Chondrocyte (in vitro differentiated cells): ENCODE results near the gene TUBE1. TPM values are rescaled to one million over a fixed set of nuclear protein-coding genes. Genes with fewer than 3 reads are reported as not detected.

Experiments used
- DNase-seq: peaks from one replicate; pipeline ENCODE4 v3.0.0; 2021; ENCODE audit warnings: mixed read lengths, low spot score
- H3K27ac Mint-ChIP-seq: one replicate; pipeline ENCODE4 v1.8.0; 2021; ENCODE audit warnings: mild to moderate bottlenecking, moderate library complexity, mixed read lengths; ENCODE audit not compliant: unreplicated experiment
- H3K27me3 Mint-ChIP-seq: 2 replicates; pipeline ENCODE4 v1.8.0; 2021; ENCODE audit warnings: low read depth, mixed read lengths
- H3K36me3 Mint-ChIP-seq: 2 replicates; pipeline ENCODE4 v1.8.0; 2021; ENCODE audit warnings: low read depth, mixed read lengths
- H3K4me1 Mint-ChIP-seq: 2 replicates; pipeline ENCODE4 v1.8.0; 2021; ENCODE audit warnings: low read depth, mild to moderate bottlenecking, mixed read lengths
- H3K4me3 Mint-ChIP-seq: one replicate; pipeline ENCODE4 v1.8.0; 2021; ENCODE audit warnings: mild to moderate bottlenecking, moderate library complexity, mixed read lengths; ENCODE audit not compliant: unreplicated experiment
- H3K9me3 Mint-ChIP-seq: 2 replicates; pipeline ENCODE4 v1.8.0; 2021; ENCODE audit warnings: low read depth, mixed read lengths
- CTCF ChIP-seq: fragments of 200-600 bp; sonication (generic); IDR thresholded peaks from 2 replicates; pipeline ENCODE4 v1.5.0; 2021; ENCODE audit warnings: antibody characterized with exemption, mild to moderate bottlenecking, moderate library complexity
- total RNA-seq: library from RNA; stranded (reverse); gene quantifications from 3 replicates; pipeline ENCODE4 v1.2.1, GENCODE V29; 2021

The TUBE1 gene
- total RNA-seq, 1 donor from 2014 or later, result 23.9 TPM

- no peaks in the 10 kb centered on the region for H3K36me3 Mint-ChIP-seq
- H3K4me1 Mint-ChIP-seq, result peaks cover 35% of the 10 kb centered on the region
- no peak for DNase-seq
- H3K4me3 Mint-ChIP-seq, result no peak overlapping the region
- H3K27me3 Mint-ChIP-seq, result no peaks in the 10 kb centered on the region
- TF ChIP-seq CTCF, result no peak
- peak overlapping the region; percentile 82 for H3K27ac Mint-ChIP-seq
- no peaks in the 10 kb centered on the region for H3K9me3 Mint-ChIP-seq
Observed at GRCh38 chr6:112044856-112045255, 42.4 kb downstream of the TUBE1 start.

GRCh38 chr6:112044196-112044595 lies 43.1 kb downstream of the TUBE1 start:
- peaks cover 35% of the 10 kb centered on the region for H3K4me1 Mint-ChIP-seq
- no peak overlapping the region for H3K4me3 Mint-ChIP-seq
- H3K27ac Mint-ChIP-seq, result peak overlapping the region; percentile 84

GRCh38 chr6:112043032-112044007 lies 44.0 kb downstream of the TUBE1 start:
- DNase-seq, result peak; percentile 93
- Mint-ChIP-seq H3K4me3 (peak overlapping the region; percentile 80), H3K27me3 (no peaks in the 10 kb centered on the region)

More at GRCh38 chr6:112044196-112044595, 43.1 kb downstream of the TUBE1 start:
- no peaks in the 10 kb centered on the region for H3K27me3 Mint-ChIP-seq
- no peak for TF ChIP-seq CTCF
- no peak for DNase-seq
- no peaks in the 10 kb centered on the region for H3K36me3 Mint-ChIP-seq
- H3K9me3 Mint-ChIP-seq, result no peaks in the 10 kb centered on the region

GRCh38 chr6:112041535-112041934 lies 45.7 kb downstream of the TUBE1 start:
- TF ChIP-seq CTCF, result no peak
- Mint-ChIP-seq H3K4me3 (no peak overlapping the region), H3K36me3 (no peaks in the 10 kb centered on the region), H3K27me3 (no peaks in the 10 kb centered on the region), H3K9me3 (no peaks in the 10 kb centered on the region), H3K4me1 (peaks cover 52% of the 10 kb centered on the region), H3K27ac (peak overlapping the region; percentile 27)
- no peak for DNase-seq

More at GRCh38 chr6:112043032-112044007, 44.0 kb downstream of the TUBE1 start:
- peak overlapping the region; percentile 84 for H3K27ac Mint-ChIP-seq
- peaks cover 42% of the 10 kb centered on the region for H3K4me1 Mint-ChIP-seq
- no peaks in the 10 kb centered on the region for H3K36me3 Mint-ChIP-seq
- peak; percentile 84 for TF ChIP-seq CTCF
- no peaks in the 10 kb centered on the region for H3K9me3 Mint-ChIP-seq

GRCh38 chr6:112040956-112041355 lies 46.3 kb downstream of the TUBE1 start:
- no peak overlapping the region for H3K4me3 Mint-ChIP-seq
- no peaks in the 10 kb centered on the region for H3K27me3 Mint-ChIP-seq
- no peaks in the 10 kb centered on the region for H3K9me3 Mint-ChIP-seq
- TF ChIP-seq CTCF, result no peak
- DNase-seq, result no peak
- peaks cover 52% of the 10 kb centered on the region for H3K4me1 Mint-ChIP-seq
- H3K27ac Mint-ChIP-seq, result no peak overlapping the region
- H3K36me3 Mint-ChIP-seq, result no peaks in the 10 kb centered on the region
